GM12878 (cell line): ENCODE measurements around the gene RAP1B. TPM values are rescaled to one million over a fixed set of nuclear protein-coding genes. Genes with fewer than 3 reads are reported as not detected.

Experiments used
- CBX3 ChIP-seq: fragments of 200-600 bp; sonication (generic); IDR thresholded peaks from 2 replicates; pipeline ENCODE4 v1.6.1; 2016; ENCODE audit warnings: low read depth, borderline replicate concordance
- CBX5 ChIP-seq: sonication (generic); IDR thresholded peaks from 2 replicates; pipeline ENCODE4 v1.6.1; 2016; ENCODE audit warnings: low read depth, moderate library complexity, mild to moderate bottlenecking, inconsistent platforms
- EED ChIP-seq: sonication (generic); IDR thresholded peaks from 2 replicates; pipeline ENCODE4 v1.6.1; 2016; ENCODE audit warnings: antibody characterized with exemption, low read depth
- FOXM1 ChIP-seq: IDR thresholded peaks from 2 replicates; pipeline ENCODE4 v1.6.1; 2012; ENCODE audit warnings: low read depth, mild to moderate bottlenecking, inconsistent platforms, low read length, moderate library complexity
- HDGF ChIP-seq: fragments of 450-650 bp; IDR thresholded peaks from 2 replicates; pipeline ENCODE4 v1.6.1; 2016; ENCODE audit warnings: antibody characterized with exemption
- IKZF1 ChIP-seq: fragments of 450-650 bp; conservative IDR thresholded peaks from 2 replicates; pipeline ENCODE4 v1.6.1; 2017; ENCODE audit warnings: antibody characterized with exemption, mild to moderate bottlenecking
- IKZF2 ChIP-seq, 2 experiments: fragments of 450-650 bp; IDR thresholded peaks; 2 replicates each; pipeline ENCODE4 v1.6.1; 2017; ENCODE audit warnings: mild to moderate bottlenecking in 2 of 2, moderate library complexity in 2 of 2
- NBN ChIP-seq: fragments of 450-650 bp; IDR thresholded peaks from 2 replicates; pipeline ENCODE4 v1.6.1; 2016
- NFYB ChIP-seq: IDR thresholded peaks from 2 replicates; pipeline ENCODE4 v1.6.1; 2011; ENCODE audit warnings: low read depth, mild to moderate bottlenecking, low read length, improper control_type of control experiment, moderate library complexity; ENCODE audit not compliant: insufficient read depth
- RUNX3 ChIP-seq: IDR thresholded peaks from 2 replicates; pipeline ENCODE4 v1.6.1; 2012; ENCODE audit warnings: low read length, inconsistent platforms
- SREBF1 ChIP-seq: IDR thresholded peaks from 2 replicates; pipeline ENCODE4 v1.6.1; 2012; ENCODE audit warnings: mild to moderate bottlenecking, low read length
- polyA plus RNA-seq, 11 experiments: library from polyadenylated mRNA; depleted of rRNA in 4 of 11; unstranded in 6 of 11; stranded (reverse) in 5 of 11; fragments of >200 nt; fragmentation: Nextera tagmentation in 4 of 11; fragmentation: Illumina TruSeq in 1 of 11; extraction: Ambion mirVana in 4 of 11; extraction: Trizol in 1 of 11; gene quantifications; 1 replicate in 1 of 11; 2 replicates in 10 of 11; pipeline versions ENCODE4 v1.2.1 to v1.2.3, GENCODE V29; 2011 to 2016; ENCODE audit warnings: inconsistent platforms in 2 of 11, missing spikeins in 2 of 11, low read depth in 1 of 11
- total RNA-seq, 4 experiments: library from RNA; depleted of rRNA in 3 of 4; stranded (reverse); fragments of >200 nt in 3 of 4; fragmentation: Illumina TruSeq in 1 of 4; extraction: Trizol in 1 of 4; gene quantifications; 2 replicates each; pipeline versions ENCODE4 v1.2.1 to v1.2.3, GENCODE V29; 2013 to 2021
- TF ChIP-seq, protein P1 (sequence below): fragments of 450-650 bp; IDR thresholded peaks from 2 replicates; pipeline ENCODE4 v1.6.1; 2016; ENCODE audit warnings: mild to moderate bottlenecking
- TF ChIP-seq, protein P2 (sequence below): fragments of 450-650 bp; IDR thresholded peaks from 2 replicates; pipeline ENCODE4 v1.6.1; 2017; ENCODE audit warnings: mild to moderate bottlenecking, moderate library complexity

RAP1B gene
- total and polyA plus RNA-seq, 10 of the 15 experiments (the other 5 are each of a cell fraction or from before 2014, with no cell fraction given) = 88.9 to 219 (median 127) TPM

DNA sequence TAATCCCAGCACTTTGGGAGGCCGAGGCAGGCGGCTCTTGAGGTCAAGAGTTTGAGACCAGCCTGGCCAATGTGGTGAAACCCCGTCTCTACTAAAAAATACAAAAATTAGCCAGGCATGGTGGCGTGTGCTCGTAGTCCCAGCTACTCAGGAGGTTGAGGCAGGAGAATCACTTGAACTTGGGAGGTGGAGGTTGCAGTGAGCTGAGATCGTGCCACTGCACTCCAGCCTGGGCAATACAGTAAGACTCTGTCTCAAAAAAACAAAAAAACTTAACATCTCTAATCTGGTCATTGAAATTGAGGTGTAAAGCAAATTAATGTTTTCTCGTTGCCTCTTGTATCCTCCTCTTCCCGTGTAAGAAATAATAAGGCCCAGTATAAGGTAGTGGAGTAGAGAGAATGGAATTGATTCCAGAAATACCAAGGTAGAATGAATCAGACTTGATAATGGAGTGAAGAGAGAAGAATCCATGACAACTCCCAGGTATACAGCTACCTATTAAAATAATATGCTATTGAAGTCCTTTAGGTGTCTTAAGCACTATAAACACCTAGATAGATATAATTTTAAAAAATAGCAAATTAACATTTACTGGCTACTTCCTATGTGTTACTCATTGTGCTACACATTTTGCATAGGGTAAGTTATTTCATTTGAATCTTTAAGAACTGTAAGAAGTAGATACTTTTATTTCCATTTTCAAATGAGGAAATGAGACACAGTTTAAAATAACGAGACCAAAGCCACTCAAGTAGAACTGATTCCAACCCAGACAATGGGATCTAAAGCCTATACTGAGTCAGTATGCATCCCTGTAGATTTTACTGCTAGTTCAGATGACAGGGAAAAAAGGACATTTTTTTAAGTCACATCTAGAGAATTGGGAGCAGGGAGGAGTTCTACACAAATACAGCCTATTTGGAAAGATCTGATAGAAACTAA, 23.2 kb downstream of the RAP1B start (continued):
- TF ChIP-seq, protein P1, sequence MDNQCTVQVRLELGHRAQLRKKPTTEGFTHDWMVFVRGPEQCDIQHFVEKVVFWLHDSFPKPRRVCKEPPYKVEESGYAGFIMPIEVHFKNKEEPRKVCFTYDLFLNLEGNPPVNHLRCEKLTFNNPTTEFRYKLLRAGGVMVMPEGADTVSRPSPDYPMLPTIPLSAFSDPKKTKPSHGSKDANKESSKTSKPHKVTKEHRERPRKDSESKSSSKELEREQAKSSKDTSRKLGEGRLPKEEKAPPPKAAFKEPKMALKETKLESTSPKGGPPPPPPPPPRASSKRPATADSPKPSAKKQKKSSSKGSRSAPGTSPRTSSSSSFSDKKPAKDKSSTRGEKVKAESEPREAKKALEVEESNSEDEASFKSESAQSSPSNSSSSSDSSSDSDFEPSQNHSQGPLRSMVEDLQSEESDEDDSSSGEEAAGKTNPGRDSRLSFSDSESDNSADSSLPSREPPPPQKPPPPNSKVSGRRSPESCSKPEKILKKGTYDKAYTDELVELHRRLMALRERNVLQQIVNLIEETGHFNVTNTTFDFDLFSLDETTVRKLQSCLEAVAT = peak; percentile 64; the same call in 1 of the 2 replicates
- TF ChIP-seq FOXM1 = no peak
- TF ChIP-seq NBN = no peak
- TF ChIP-seq IKZF2 (IDR thresholded peaks at IDR 0.05) = peak; percentile 70 to 72
- TF ChIP-seq CBX5 = no peak
- 0 out of 2 replicates have a peak, but pooled peaks have one; percentile 44 for TF ChIP-seq HDGF
- TF ChIP-seq CBX3 = no peak
- TF ChIP-seq, protein P2, sequence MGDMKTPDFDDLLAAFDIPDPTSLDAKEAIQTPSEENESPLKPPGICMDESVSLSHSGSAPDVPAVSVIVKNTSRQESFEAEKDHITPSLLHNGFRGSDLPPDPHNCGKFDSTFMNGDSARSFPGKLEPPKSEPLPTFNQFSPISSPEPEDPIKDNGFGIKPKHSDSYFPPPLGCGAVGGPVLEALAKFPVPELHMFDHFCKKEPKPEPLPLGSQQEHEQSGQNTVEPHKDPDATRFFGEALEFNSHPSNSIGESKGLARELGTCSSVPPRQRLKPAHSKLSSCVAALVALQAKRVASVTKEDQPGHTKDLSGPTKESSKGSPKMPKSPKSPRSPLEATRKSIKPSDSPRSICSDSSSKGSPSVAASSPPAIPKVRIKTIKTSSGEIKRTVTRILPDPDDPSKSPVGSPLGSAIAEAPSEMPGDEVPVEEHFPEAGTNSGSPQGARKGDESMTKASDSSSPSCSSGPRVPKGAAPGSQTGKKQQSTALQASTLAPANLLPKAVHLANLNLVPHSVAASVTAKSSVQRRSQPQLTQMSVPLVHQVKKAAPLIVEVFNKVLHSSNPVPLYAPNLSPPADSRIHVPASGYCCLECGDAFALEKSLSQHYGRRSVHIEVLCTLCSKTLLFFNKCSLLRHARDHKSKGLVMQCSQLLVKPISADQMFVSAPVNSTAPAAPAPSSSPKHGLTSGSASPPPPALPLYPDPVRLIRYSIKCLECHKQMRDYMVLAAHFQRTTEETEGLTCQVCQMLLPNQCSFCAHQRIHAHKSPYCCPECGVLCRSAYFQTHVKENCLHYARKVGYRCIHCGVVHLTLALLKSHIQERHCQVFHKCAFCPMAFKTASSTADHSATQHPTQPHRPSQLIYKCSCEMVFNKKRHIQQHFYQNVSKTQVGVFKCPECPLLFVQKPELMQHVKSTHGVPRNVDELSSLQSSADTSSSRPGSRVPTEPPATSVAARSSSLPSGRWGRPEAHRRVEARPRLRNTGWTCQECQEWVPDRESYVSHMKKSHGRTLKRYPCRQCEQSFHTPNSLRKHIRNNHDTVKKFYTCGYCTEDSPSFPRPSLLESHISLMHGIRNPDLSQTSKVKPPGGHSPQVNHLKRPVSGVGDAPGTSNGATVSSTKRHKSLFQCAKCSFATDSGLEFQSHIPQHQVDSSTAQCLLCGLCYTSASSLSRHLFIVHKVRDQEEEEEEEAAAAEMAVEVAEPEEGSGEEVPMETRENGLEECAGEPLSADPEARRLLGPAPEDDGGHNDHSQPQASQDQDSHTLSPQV = no peak
- TF ChIP-seq NFYB = no peak
- TF ChIP-seq EED = peak; percentile 30; the same call in 1 of the 2 replicates
- TF ChIP-seq IKZF1 = peak; percentile 49
- peak; percentile 24; the same call in 1 of the 2 replicates for TF ChIP-seq RUNX3
- TF ChIP-seq SREBF1 = no peak
